ENCODE data around the gene PEPD. TPM values are rescaled to one million over a fixed set of nuclear protein-coding genes. Genes with fewer than 3 reads are reported as not detected.

PEPD gene
- polyA plus RNA-seq, 4 donors, result 159 to 1,330 (median 491) TPM

GRCh38 chr19:33503030-33503429, 18.6 kb downstream of the PEPD start:
- H3K4me3 ChIP-seq (ENCODE audit: low read depth in 1 of 3, low read length in 3 of 3), result no peak overlapping the region
- FAIRE-seq, result no peak
- H3K36me3 ChIP-seq (ENCODE audit: control insufficient read depth in 3 of 3, insufficient read depth in 2 of 3, low read depth in 1 of 3, low read length in 3 of 3), result peaks cover 0 to 75% (median 17%) of the 10 kb centered on the region in 3 donors
- H3K9me3 ChIP-seq (ENCODE audit: control insufficient read depth in 2 of 2, insufficient read depth in 1 of 2, low read depth in 1 of 2, low read length in 1 of 2), result no peaks in the 10 kb centered on the region
- WGBS, 3 donors, result 75 to 80% (median 78%) methylated on average over 6 of the region's 6 CpGs
- H3K27ac ChIP-seq (ENCODE audit: low read depth in 1 of 3, low read length in 2 of 3), result no peak overlapping the region
- H3K4me1 ChIP-seq (ENCODE audit: control insufficient read depth in 3 of 3, insufficient read depth in 2 of 3, low read depth in 1 of 3, low read length in 2 of 3), result no peaks in the 10 kb centered on the region
- no peaks in the 10 kb centered on the region for H3K27me3 ChIP-seq (ENCODE audit: control insufficient read depth in 3 of 3, insufficient read depth in 3 of 3, low read length in 3 of 3)
- no peak for DNase-seq

- Histone ChIP-seq H3K27me3 (ENCODE audit: control insufficient read depth in 3 of 3, insufficient read depth in 3 of 3, low read length in 3 of 3) (no peaks in the 10 kb centered on the region), H3K36me3 (ENCODE audit: control insufficient read depth in 3 of 3, insufficient read depth in 2 of 3, low read depth in 1 of 3, low read length in 3 of 3) (peaks cover 0 to 75% (median 22%) of the 10 kb centered on the region in 3 donors), H3K9me3 (ENCODE audit: control insufficient read depth in 2 of 2, insufficient read depth in 1 of 2, low read depth in 1 of 2, low read length in 1 of 2) (no peaks in the 10 kb centered on the region), H3K4me1 (ENCODE audit: control insufficient read depth in 3 of 3, insufficient read depth in 2 of 3, low read depth in 1 of 3, low read length in 2 of 3) (no peaks in the 10 kb centered on the region), H3K4me3 (ENCODE audit: low read depth in 1 of 3, low read length in 3 of 3) (no peak overlapping the region), H3K27ac (ENCODE audit: low read depth in 1 of 3, low read length in 2 of 3) (no peak overlapping the region)
- 84 to 93% (median 85%) methylated on average over 4 of the region's 4 CpGs for WGBS, 3 donors
- no peak for DNase-seq
- no peak for FAIRE-seq
Observed at GRCh38 chr19:33502521-33502920, 19.1 kb downstream of the PEPD start.

- H3K27ac ChIP-seq (ENCODE audit: low read depth in 1 of 3, low read length in 2 of 3), result no peak overlapping the region
- H3K4me3 ChIP-seq (ENCODE audit: low read depth in 1 of 3, low read length in 3 of 3), result no peak overlapping the region
- H3K27me3 ChIP-seq (ENCODE audit: control insufficient read depth in 3 of 3, insufficient read depth in 3 of 3, low read length in 3 of 3), result no peaks in the 10 kb centered on the region
- DNase-seq, result no peak
- H3K9me3 ChIP-seq (ENCODE audit: control insufficient read depth in 2 of 2, insufficient read depth in 1 of 2, low read depth in 1 of 2, low read length in 1 of 2), result no peaks in the 10 kb centered on the region
- H3K36me3 ChIP-seq (ENCODE audit: control insufficient read depth in 3 of 3, insufficient read depth in 2 of 3, low read depth in 1 of 3, low read length in 3 of 3), result peaks cover 0 to 76% (median 19%) of the 10 kb centered on the region in 3 donors
- 90 to 95% (median 92%) methylated on average over 8 of the region's 8 CpGs for WGBS, 3 donors
- H3K4me1 ChIP-seq (ENCODE audit: control insufficient read depth in 3 of 3, insufficient read depth in 2 of 3, low read depth in 1 of 3, low read length in 2 of 3), result no peaks in the 10 kb centered on the region
- FAIRE-seq, result no peak
Observed at GRCh38 chr19:33501693-33502356, 19.8 kb downstream of the PEPD start.

- Histone ChIP-seq H3K36me3 (ENCODE audit: control insufficient read depth in 3 of 3, insufficient read depth in 2 of 3, low read depth in 1 of 3, low read length in 3 of 3) (peaks cover under 1 to 82% (median 19%) of the 10 kb centered on the region in 3 donors), H3K4me1 (ENCODE audit: control insufficient read depth in 3 of 3, insufficient read depth in 2 of 3, low read depth in 1 of 3, low read length in 2 of 3) (no peaks in the 10 kb centered on the region), H3K27ac (ENCODE audit: low read depth in 1 of 3, low read length in 2 of 3) (no peak overlapping the region), H3K27me3 (ENCODE audit: control insufficient read depth in 3 of 3, insufficient read depth in 3 of 3, low read length in 3 of 3) (no peaks in the 10 kb centered on the region), H3K4me3 (ENCODE audit: low read depth in 1 of 3, low read length in 3 of 3) (no peak overlapping the region), H3K9me3 (ENCODE audit: control insufficient read depth in 2 of 2, insufficient read depth in 1 of 2, low read depth in 1 of 2, low read length in 1 of 2) (no peaks in the 10 kb centered on the region)
- 88 to 94% (median 93%) methylated on average over 8 of the region's 8 CpGs for WGBS, 3 donors
- FAIRE-seq, result no peak
- no peak for DNase-seq
Observed at GRCh38 chr19:33500991-33501390, 20.6 kb downstream of the PEPD start.

GRCh38 chr19:33500586-33500985, 21.0 kb downstream of the PEPD start:
- FAIRE-seq (no peak), DNase-seq (no peak)
- H3K4me1 ChIP-seq (ENCODE audit: control insufficient read depth in 3 of 3, insufficient read depth in 2 of 3, low read depth in 1 of 3, low read length in 2 of 3), result no peaks in the 10 kb centered on the region
- no peaks in the 10 kb centered on the region for H3K27me3 ChIP-seq (ENCODE audit: control insufficient read depth in 3 of 3, insufficient read depth in 3 of 3, low read length in 3 of 3)
- H3K9me3 ChIP-seq (ENCODE audit: control insufficient read depth in 2 of 2, insufficient read depth in 1 of 2, low read depth in 1 of 2, low read length in 1 of 2), result no peaks in the 10 kb centered on the region
- H3K4me3 ChIP-seq (ENCODE audit: low read depth in 1 of 3, low read length in 3 of 3), result no peak overlapping the region
- no peak overlapping the region for H3K27ac ChIP-seq (ENCODE audit: low read depth in 1 of 3, low read length in 2 of 3)
- WGBS, 3 donors, result 94 to 97% (median 96%) methylated on average over 13 of the region's 13 CpGs
- H3K36me3 ChIP-seq (ENCODE audit: control insufficient read depth in 3 of 3, insufficient read depth in 2 of 3, low read depth in 1 of 3, low read length in 3 of 3), result peaks cover 2 to 84% (median 19%) of the 10 kb centered on the region in 3 donors

GRCh38 chr19:33499671-33500506, 21.7 kb downstream of the PEPD start:
- WGBS, 3 donors, result 86 to 90% (median 89%) methylated on average over 13 of the region's 13 CpGs
- Histone ChIP-seq H3K36me3 (ENCODE audit: control insufficient read depth in 3 of 3, insufficient read depth in 2 of 3, low read depth in 1 of 3, low read length in 3 of 3) (peaks cover 2 to 79% (median 19%) of the 10 kb centered on the region in 3 donors), H3K4me1 (ENCODE audit: control insufficient read depth in 3 of 3, insufficient read depth in 2 of 3, low read depth in 1 of 3, low read length in 2 of 3) (no peaks in the 10 kb centered on the region), H3K27me3 (ENCODE audit: control insufficient read depth in 3 of 3, insufficient read depth in 3 of 3, low read length in 3 of 3) (no peaks in the 10 kb centered on the region), H3K27ac (ENCODE audit: low read depth in 1 of 3, low read length in 2 of 3) (no peak overlapping the region), H3K9me3 (ENCODE audit: control insufficient read depth in 2 of 2, insufficient read depth in 1 of 2, low read depth in 1 of 2, low read length in 1 of 2) (no peaks in the 10 kb centered on the region), H3K4me3 (ENCODE audit: low read depth in 1 of 3, low read length in 3 of 3) (no peak overlapping the region)
- no peak for FAIRE-seq
- no peak for DNase-seq

GRCh38 chr19:33499248-33499647, 22.3 kb downstream of the PEPD start:
- H3K36me3 ChIP-seq (ENCODE audit: control insufficient read depth in 3 of 3, insufficient read depth in 2 of 3, low read depth in 1 of 3, low read length in 3 of 3), result peaks cover 2 to 74% (median 19%) of the 10 kb centered on the region in 3 donors
- no peaks in the 10 kb centered on the region for H3K9me3 ChIP-seq (ENCODE audit: control insufficient read depth in 2 of 2, insufficient read depth in 1 of 2, low read depth in 1 of 2, low read length in 1 of 2)
- 73 to 88% (median 85%) methylated on average over 6 of the region's 6 CpGs for WGBS, 3 donors
- no peak for FAIRE-seq
- no peaks in the 10 kb centered on the region for H3K27me3 ChIP-seq (ENCODE audit: control insufficient read depth in 3 of 3, insufficient read depth in 3 of 3, low read length in 3 of 3)
- no peak overlapping the region for H3K4me3 ChIP-seq (ENCODE audit: low read depth in 1 of 3, low read length in 3 of 3)
- no peak for DNase-seq
- H3K4me1 ChIP-seq (ENCODE audit: control insufficient read depth in 3 of 3, insufficient read depth in 2 of 3, low read depth in 1 of 3, low read length in 2 of 3), result no peaks in the 10 kb centered on the region
- no peak overlapping the region for H3K27ac ChIP-seq (ENCODE audit: low read depth in 1 of 3, low read length in 2 of 3)

- no peak overlapping the region for H3K27ac ChIP-seq (ENCODE audit: low read depth in 1 of 3, low read length in 2 of 3)
- no peak for DNase-seq
- no peak overlapping the region for H3K4me3 ChIP-seq (ENCODE audit: low read depth in 1 of 3, low read length in 3 of 3)
- WGBS, 3 donors, result 89 to 95% (median 94%) methylated on average over 10 of the region's 10 CpGs
- no peaks in the 10 kb centered on the region for H3K9me3 ChIP-seq (ENCODE audit: control insufficient read depth in 2 of 2, insufficient read depth in 1 of 2, low read depth in 1 of 2, low read length in 1 of 2)
- H3K4me1 ChIP-seq (ENCODE audit: control insufficient read depth in 3 of 3, insufficient read depth in 2 of 3, low read depth in 1 of 3, low read length in 2 of 3), result no peaks in the 10 kb centered on the region
- H3K27me3 ChIP-seq (ENCODE audit: control insufficient read depth in 3 of 3, insufficient read depth in 3 of 3, low read length in 3 of 3), result no peaks in the 10 kb centered on the region
- H3K36me3 ChIP-seq (ENCODE audit: control insufficient read depth in 3 of 3, insufficient read depth in 2 of 3, low read depth in 1 of 3, low read length in 3 of 3), result peaks cover 2 to 73% (median 21%) of the 10 kb centered on the region in 3 donors
- no peak for FAIRE-seq
Observed at GRCh38 chr19:33498391-33499000, 23.1 kb downstream of the PEPD start.
